ENCODE data around the gene NUMA1. TPM values are rescaled to one million over a fixed set of nuclear protein-coding genes. Genes with fewer than 3 reads are reported as not detected.

The NUMA1 gene
- total and polyA plus RNA-seq, 12 donors: 54.1 to 159 (median 83.4) TPM

DNA sequence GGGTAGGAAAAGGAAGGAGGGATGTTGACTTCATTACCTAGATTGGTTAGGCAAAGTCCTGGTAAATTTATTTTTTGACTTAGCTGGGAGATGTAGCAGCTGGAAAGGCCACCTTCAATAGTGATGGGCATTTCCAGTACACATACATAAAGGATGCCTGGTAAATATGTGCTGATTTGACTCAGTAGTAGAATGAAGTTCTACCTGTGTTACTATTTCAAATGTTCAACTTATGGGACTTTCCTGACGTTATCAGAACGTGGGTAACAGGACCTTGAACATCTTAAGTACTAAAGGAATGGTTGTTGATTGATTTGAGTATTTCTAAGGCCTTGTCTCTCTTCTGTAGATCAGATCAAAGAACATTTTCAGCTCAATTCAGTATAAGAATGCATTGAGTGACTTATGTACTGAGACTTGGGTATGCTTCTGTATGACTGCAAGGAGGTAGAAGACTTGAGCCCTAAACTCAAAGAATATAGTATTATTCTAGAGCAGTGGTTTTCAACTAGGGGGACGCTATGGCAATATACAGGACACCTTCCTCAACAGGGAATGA is 124.4 kb downstream of the NUMA1 start:
- Histone ChIP-seq H3K9me3 (no peaks in the 10 kb centered on the region), H3K27ac (no peak overlapping the region), H3K4me3 (no peak overlapping the region), H3K4me1 (peaks cover 0 to 9% (median 0%) of the 10 kb centered on the region in 9 donors), H3K36me3 (peaks cover 0 to 23% (median 5%) of the 10 kb centered on the region in 9 donors), H3K27me3 (no peaks in the 10 kb centered on the region)
- no peak for TF ChIP-seq CTCF (IDR thresholded peaks at IDR 0.05)
- ATAC-seq (no peak), DNase-seq (no peak)
- intact Hi-C loops (cut with DNase I): no loop called here
- 59 to 60% methylated on average over 3 of the region's 3 CpGs for WGBS, 2 donors

Small RNAs within 50 kb of the gene (microRNA-seq; reads per million reads assigned to microRNA genes)
- 0 reads per million in 2 donors for gene MIR3165

Other genes with a start within 250 kb of the NUMA1 start
- gene DEFB108B, start 247.3 kb downstream of the NUMA1 start, total RNA-seq: not detected
- gene DEFB108B, start 247.3 kb downstream of the NUMA1 start, polyA plus RNA-seq: not detected
- gene DEFB131B, start 202.1 kb downstream of the NUMA1 start, total RNA-seq: not detected
- gene DEFB131B, start 202.1 kb downstream of the NUMA1 start, polyA plus RNA-seq: not detected
- gene XNDC1N, start 151.9 kb downstream of the NUMA1 start, total RNA-seq: 1 to 10 TPM in 9 of 10 donors, under 1 TPM in 1; 1.00 to 4.4 (median 3.4) TPM
- gene XNDC1N, start 151.9 kb downstream of the NUMA1 start, polyA plus RNA-seq: 1 to 10 TPM; 1.5 to 4.7 TPM
- gene RNF121, start 151.5 kb downstream of the NUMA1 start, total RNA-seq: 10 to 100 TPM; 16.4 to 24.6 (median 19.2) TPM
- gene RNF121, start 151.5 kb downstream of the NUMA1 start, polyA plus RNA-seq: 10 to 100 TPM in 1 of 2 donors, 1 to 10 TPM in 1; 8.3 to 25.7 TPM
- gene IL18BP, start 81.6 kb downstream of the NUMA1 start, total RNA-seq: 100 to 1,000 TPM in 1 of 10 donors, 1 to 10 TPM in 9; 2.0 to 101 (median 4.2) TPM
- 1 to 10 TPM; 5.0 to 6.5 TPM for gene IL18BP, start 81.6 kb downstream of the NUMA1 start, polyA plus RNA-seq
- gene LRRC51, start 308 bp upstream of the NUMA1 start, total RNA-seq: 1 to 10 TPM; 2.3 to 9.1 (median 4.7) TPM
- 1 to 10 TPM; 2.5 to 2.8 TPM for gene LRRC51, start 308 bp upstream of the NUMA1 start, polyA plus RNA-seq
- 100 to 1,000 TPM in 1 of 10 donors, 10 to 100 TPM in 9; 76.5 to 103 (median 81.8) TPM for gene LAMTOR1, start 22.8 kb upstream of the NUMA1 start, total RNA-seq
- 100 to 1,000 TPM in 1 of 2 donors, 10 to 100 TPM in 1; 58.3 to 158 TPM for gene LAMTOR1, start 22.8 kb upstream of the NUMA1 start, polyA plus RNA-seq
- under 1 TPM in 1 of 10 donors, not detected in 9; 0.21 TPM for gene TOMT, start 25.4 kb upstream of the NUMA1 start, total RNA-seq
- gene TOMT, start 25.4 kb upstream of the NUMA1 start, polyA plus RNA-seq: not detected
- 10 to 100 TPM; 31.8 to 58.3 (median 46.8) TPM for gene ANAPC15, start 32.2 kb upstream of the NUMA1 start, total RNA-seq
- 100 to 1,000 TPM in 1 of 2 donors, 10 to 100 TPM in 1; 43.8 to 104 TPM for gene ANAPC15, start 32.2 kb upstream of the NUMA1 start, polyA plus RNA-seq
- gene FOLR3, start 55.2 kb upstream of the NUMA1 start, total RNA-seq: 1 to 10 TPM in 1 of 10 donors, under 1 TPM in 2, not detected in 7; 0.59 to 1.1 (median 0.67) TPM
- gene FOLR3, start 55.2 kb upstream of the NUMA1 start, polyA plus RNA-seq: under 1 TPM in 1 of 2 donors, not detected in 1; 0.23 TPM
- gene FOLR1, start 111.6 kb upstream of the NUMA1 start, total RNA-seq: 1 to 10 TPM in 2 of 10 donors, under 1 TPM in 5, not detected in 3; 0.23 to 1.4 (median 0.59) TPM
- under 1 TPM; 0.16 to 0.37 TPM for gene FOLR1, start 111.6 kb upstream of the NUMA1 start, polyA plus RNA-seq
- 10 to 100 TPM in 7 of 10 donors, 1 to 10 TPM in 3; 7.5 to 84.4 (median 10.8) TPM for gene FOLR2, start 136.3 kb upstream of the NUMA1 start, total RNA-seq
- 10 to 100 TPM in 1 of 2 donors, 1 to 10 TPM in 1; 6.8 to 10.8 TPM for gene FOLR2, start 136.3 kb upstream of the NUMA1 start, polyA plus RNA-seq
- gene INPPL1, start 144.2 kb upstream of the NUMA1 start, total RNA-seq: 100 to 1,000 TPM in 9 of 10 donors, 10 to 100 TPM in 1; 97.7 to 146 (median 107) TPM
- gene INPPL1, start 144.2 kb upstream of the NUMA1 start, polyA plus RNA-seq: 100 to 1,000 TPM in 1 of 2 donors, 10 to 100 TPM in 1; 50.1 to 141 TPM
- not detected for gene PHOX2A, start 163.6 kb upstream of the NUMA1 start, total RNA-seq
- not detected for gene PHOX2A, start 163.6 kb upstream of the NUMA1 start, polyA plus RNA-seq

Data from heart right ventricle (tissue), 16 donors.